HUES6 (cell line): Measurements from ENCODE around the gene IGIP.

ENCODE experiments used
- H3K27ac ChIP-seq: 2 replicates; pipeline ENCODE4 v1.7.0; 2013; ENCODE audit warnings: low read depth, mild to moderate bottlenecking, low read length, inconsistent platforms
- H3K27me3 ChIP-seq: 2 replicates; pipeline ENCODE4 v1.6.1; 2013; ENCODE audit warnings: low read length; ENCODE audit not compliant: control insufficient read depth, insufficient read depth
- H3K36me3 ChIP-seq: 2 replicates; pipeline ENCODE4 v1.6.1; 2013; ENCODE audit warnings: low read length; ENCODE audit not compliant: control insufficient read depth, insufficient read depth
- H3K4me1 ChIP-seq: 2 replicates; pipeline ENCODE4 v1.6.1; 2013; ENCODE audit warnings: low read length; ENCODE audit not compliant: control insufficient read depth, insufficient read depth
- H3K4me3 ChIP-seq: 2 replicates; pipeline ENCODE4 v1.5.1; 2013; ENCODE audit warnings: low read depth, low read length
- H3K9ac ChIP-seq: one replicate; pipeline ENCODE4 v1.6.1; 2013; ENCODE audit warnings: mild to moderate bottlenecking, low read length
- H3K9me3 ChIP-seq: 2 replicates; pipeline ENCODE4 v1.6.1; 2013; ENCODE audit warnings: low read depth, low read length; ENCODE audit not compliant: control insufficient read depth, insufficient read depth

Gene IGIP

DNA sequence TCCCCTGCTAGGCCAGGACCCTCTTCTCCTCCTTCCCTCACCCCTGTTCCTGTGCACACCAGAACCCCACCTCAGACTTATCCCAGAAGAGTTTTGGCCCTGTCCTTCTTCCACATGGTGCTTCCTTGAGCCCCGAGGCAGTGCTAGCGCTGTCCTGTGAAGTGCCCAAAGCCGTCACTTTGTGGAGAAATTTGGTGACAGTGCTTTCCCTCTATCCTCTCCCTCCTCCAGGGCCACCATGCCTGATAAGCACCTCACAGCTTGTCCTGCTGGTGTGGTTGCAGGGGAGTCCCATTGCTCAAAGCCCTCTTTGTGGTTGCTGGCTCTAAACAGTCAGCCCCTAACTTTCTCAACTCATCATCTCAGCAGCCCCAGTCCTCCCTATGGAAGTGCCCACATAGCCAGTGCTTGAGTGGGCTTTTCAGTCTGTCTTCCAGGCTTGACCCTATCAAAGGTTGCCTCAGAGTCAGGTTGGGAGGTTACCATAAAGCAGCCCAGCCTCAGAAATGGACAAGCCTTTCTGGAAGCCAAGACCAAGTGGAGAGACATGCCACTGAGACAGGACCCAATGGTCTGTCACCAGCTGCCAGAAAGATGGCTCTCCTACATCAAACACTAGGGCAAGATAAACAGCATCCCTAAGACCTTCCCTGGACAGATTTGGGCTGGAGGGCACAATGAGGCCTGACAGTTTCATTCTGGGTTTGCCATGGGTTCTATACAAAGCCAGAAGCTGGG lies 18.0 kb downstream of the IGIP start:
- Histone ChIP-seq H3K27me3 (peaks cover 56% of the 10 kb centered on the region), H3K4me1 (peaks cover 2% of the 10 kb centered on the region), H3K9me3 (no peaks in the 10 kb centered on the region), H3K9ac (no peak overlapping the region), H3K36me3 (no peaks in the 10 kb centered on the region), H3K27ac (no peak overlapping the region), H3K4me3 (no peak overlapping the region)

DNA sequence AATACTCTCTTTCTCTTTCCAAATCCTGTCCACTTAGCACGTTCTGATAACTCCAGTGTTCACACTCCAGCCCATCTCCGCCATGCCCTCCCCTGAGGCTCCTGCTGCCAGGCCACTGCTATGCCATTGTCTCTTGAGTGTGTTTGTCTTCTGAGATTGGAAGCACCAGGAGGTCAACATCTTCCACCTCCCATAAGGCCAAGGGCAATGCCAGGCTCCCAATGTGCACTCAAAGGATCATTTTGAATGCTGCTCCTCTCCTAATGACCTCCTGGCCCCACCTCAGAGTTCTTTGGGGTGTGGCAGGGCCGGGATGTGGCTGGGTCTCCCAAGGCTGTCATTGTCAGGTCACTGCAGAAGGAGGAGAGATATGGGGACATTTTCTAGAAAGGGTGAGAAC lies 19.5 kb downstream of the IGIP start:
- Histone ChIP-seq H3K4me1 (peaks cover 2% of the 10 kb centered on the region), H3K9ac (no peak overlapping the region), H3K36me3 (no peaks in the 10 kb centered on the region), H3K9me3 (no peaks in the 10 kb centered on the region), H3K27ac (no peak overlapping the region), H3K4me3 (peak overlapping the region; percentile 82), H3K27me3 (peaks cover 57% of the 10 kb centered on the region)

DNA sequence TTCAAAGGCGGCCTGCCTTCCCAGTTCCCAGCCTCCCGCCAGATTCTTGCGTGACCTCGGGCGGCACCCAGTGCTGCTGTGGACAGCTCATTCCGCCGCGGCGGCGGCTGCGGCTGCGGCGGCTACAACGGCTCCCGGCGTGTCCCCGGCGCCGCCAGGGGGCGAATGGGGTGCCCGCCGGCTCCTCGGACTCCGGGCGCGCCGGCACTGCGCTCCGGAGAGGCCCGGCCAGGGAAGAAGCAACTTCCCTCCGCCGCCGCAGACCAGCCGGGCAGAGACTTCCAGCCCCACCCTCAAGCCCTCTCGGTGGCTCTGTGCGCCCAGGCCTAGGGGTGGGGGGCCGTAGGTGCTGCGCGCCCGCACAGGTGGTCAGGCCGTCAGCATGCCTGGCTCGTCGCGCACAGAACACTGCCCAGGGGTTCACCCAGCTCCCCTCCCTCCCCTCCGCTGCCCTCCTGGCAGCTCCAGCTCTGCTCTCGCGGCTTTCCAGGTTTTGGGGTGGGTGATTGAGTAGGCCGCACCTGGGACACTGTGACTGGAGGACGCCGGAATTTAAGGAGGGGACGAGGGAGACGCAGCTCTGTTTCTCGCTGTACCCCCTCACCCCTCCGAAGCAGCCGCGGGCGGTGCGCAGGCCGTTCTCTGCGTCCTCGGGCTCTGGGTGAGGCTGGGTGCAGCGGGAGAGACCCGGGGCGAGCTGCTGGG lies 20.2 kb downstream of the IGIP start:
- Histone ChIP-seq H3K36me3 (no peaks in the 10 kb centered on the region), H3K4me3 (peak overlapping the region; percentile 82), H3K4me1 (peaks cover 2% of the 10 kb centered on the region), H3K27me3 (peaks cover 57% of the 10 kb centered on the region), H3K9ac (peak overlapping the region; percentile 3), H3K9me3 (no peaks in the 10 kb centered on the region), H3K27ac (no peak overlapping the region)

DNA sequence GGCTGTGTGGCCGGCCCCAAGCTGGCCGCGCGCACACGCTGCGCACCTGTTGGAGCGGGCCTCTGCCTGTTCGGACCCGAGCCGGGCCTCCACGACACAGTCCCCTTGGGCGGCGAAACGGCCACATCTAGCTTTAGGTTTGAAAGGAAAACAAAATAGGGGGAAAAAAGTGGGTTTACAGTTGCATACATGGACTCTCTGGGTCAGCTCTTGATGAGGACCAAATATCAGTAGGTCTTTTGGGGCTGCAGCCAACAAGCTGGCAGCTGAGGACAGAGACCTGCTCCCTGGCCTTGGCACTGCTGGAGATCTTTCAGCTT lies 20.7 kb downstream of the IGIP start:
- peak overlapping the region; percentile 82 for H3K4me3 ChIP-seq

DNA sequence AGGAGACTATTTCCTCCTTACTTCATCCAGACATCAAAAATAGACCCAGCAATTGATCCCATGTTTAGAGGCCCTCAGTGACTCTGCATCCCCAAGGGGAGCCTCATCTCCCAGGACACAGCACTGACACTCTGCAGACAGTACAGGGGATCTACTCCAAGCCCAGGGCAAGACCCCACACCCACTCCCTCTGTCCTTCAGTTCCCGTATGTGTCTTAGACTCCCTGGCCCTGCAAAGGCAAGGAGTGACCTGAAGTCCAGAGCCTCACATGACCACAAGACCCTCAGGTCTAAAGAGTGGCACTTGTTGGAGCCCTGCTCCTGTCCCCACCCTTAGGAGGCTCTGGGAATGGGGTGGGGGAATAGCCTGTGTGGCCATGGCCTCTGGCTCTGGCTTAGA lies 21.7 kb downstream of the IGIP start:
- Histone ChIP-seq H3K9me3 (no peaks in the 10 kb centered on the region), H3K4me3 (no peak overlapping the region), H3K4me1 (peaks cover 9% of the 10 kb centered on the region), H3K36me3 (no peaks in the 10 kb centered on the region), H3K27me3 (peaks cover 52% of the 10 kb centered on the region), H3K27ac (no peak overlapping the region), H3K9ac (no peak overlapping the region)

More for the DNA sequence above, 20.7 kb downstream of the IGIP start:
- H3K36me3 ChIP-seq: no peaks in the 10 kb centered on the region
- peak overlapping the region; percentile 3 for H3K9ac ChIP-seq
- no peak overlapping the region for H3K27ac ChIP-seq
- peaks cover 56% of the 10 kb centered on the region for H3K27me3 ChIP-seq
- H3K9me3 ChIP-seq: no peaks in the 10 kb centered on the region
- peaks cover 2% of the 10 kb centered on the region for H3K4me1 ChIP-seq

DNA sequence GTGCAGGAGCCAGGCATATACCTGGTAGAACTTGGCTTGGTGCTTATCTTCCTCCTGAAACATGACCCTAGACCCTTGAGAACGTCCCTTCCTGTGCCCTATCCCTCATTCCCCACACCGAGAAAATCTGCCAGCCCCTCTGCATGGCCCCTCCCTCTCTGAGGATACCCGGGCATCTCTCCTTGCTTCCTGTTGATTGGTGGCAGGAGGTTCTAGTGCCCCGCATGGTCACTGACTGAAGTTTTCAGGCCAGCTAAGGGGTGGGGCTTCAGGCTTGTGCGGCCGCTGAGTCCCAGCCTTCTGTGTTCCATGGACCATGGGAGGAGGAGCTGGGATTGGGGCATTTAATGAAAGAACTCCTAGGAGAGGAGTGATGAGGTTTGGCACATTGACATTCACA lies 22.8 kb downstream of the IGIP start:
- Histone ChIP-seq H3K4me3 (no peak overlapping the region), H3K4me1 (peaks cover 16% of the 10 kb centered on the region)

DNA sequence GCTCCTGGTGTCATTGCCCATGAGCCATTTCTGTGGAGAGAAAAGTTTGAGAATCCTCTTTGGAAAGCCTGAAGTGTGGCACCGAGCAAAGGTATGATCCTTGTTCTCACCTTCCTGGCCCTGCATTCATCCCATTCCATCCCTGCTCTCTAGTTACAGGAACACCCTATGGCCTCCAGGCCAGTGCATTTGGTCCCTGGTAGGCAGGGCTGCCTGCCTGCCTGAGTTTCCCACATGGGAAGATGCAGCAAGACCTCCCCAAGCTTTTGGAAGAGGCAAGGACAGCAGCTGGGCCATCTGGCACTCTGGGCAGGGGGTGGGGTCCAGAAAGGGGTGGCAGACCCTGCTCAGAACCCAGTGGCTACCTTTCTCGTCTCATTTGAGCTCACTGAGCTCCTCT lies 24.5 kb downstream of the IGIP start:
- no peak overlapping the region for H3K9ac ChIP-seq
- peaks cover 25% of the 10 kb centered on the region for H3K4me1 ChIP-seq
- no peaks in the 10 kb centered on the region for H3K36me3 ChIP-seq
- no peak overlapping the region for H3K27ac ChIP-seq
- peaks cover 50% of the 10 kb centered on the region for H3K27me3 ChIP-seq
- H3K4me3 ChIP-seq: no peak overlapping the region
- H3K9me3 ChIP-seq: no peaks in the 10 kb centered on the region

More for the DNA sequence above, 22.8 kb downstream of the IGIP start:
- Histone ChIP-seq H3K27ac (no peak overlapping the region), H3K36me3 (no peaks in the 10 kb centered on the region), H3K27me3 (peaks cover 52% of the 10 kb centered on the region), H3K9ac (no peak overlapping the region), H3K9me3 (no peaks in the 10 kb centered on the region)

DNA sequence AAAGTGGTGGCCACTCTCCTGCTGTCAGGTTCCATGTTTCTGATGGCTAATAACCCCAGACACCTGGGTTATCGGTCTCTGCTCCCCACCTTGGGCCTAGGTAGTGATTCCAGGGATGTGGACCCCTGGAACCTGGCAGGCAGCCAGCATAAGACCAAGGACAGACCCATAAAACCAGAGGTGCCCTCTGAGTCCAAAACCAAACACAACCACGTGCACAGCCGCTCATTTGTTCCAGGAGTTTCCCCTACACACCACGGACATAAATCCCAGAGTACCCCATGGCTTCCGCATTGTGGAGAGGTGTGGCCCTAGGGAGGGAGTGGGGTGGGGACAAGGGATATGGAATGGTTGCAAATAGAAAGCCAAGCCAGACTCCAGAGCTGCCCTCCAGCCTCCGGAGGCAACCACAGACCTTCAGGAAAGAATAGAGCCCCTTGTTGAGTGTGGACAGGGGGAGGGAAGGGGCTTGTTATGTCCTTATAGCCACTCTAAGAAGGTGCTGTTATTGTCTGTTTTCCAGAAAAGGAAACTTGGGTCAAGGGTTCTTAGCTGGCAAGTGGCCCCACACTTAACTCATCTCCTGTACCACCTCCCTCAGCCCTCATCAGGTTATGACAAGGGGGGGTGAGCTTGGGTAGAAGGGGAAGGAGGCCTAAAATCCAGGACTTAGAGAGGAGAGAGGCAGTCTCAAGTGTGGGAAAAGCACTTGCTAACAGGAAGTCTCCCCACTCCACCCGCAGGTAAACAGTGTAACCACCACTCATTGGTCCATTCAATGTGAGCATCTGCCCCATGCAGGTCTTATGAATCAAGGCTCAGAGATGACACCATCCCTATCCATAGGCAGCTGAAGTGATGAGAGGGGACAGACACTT lies 25.6 kb downstream of the IGIP start:
- H3K27me3 ChIP-seq: peaks cover 38% of the 10 kb centered on the region
- no peaks in the 10 kb centered on the region for H3K36me3 ChIP-seq
- no peak overlapping the region for H3K27ac ChIP-seq
- no peak overlapping the region for H3K9ac ChIP-seq
- peaks cover 25% of the 10 kb centered on the region for H3K4me1 ChIP-seq
- no peak overlapping the region for H3K4me3 ChIP-seq
- H3K9me3 ChIP-seq: no peaks in the 10 kb centered on the region

DNA sequence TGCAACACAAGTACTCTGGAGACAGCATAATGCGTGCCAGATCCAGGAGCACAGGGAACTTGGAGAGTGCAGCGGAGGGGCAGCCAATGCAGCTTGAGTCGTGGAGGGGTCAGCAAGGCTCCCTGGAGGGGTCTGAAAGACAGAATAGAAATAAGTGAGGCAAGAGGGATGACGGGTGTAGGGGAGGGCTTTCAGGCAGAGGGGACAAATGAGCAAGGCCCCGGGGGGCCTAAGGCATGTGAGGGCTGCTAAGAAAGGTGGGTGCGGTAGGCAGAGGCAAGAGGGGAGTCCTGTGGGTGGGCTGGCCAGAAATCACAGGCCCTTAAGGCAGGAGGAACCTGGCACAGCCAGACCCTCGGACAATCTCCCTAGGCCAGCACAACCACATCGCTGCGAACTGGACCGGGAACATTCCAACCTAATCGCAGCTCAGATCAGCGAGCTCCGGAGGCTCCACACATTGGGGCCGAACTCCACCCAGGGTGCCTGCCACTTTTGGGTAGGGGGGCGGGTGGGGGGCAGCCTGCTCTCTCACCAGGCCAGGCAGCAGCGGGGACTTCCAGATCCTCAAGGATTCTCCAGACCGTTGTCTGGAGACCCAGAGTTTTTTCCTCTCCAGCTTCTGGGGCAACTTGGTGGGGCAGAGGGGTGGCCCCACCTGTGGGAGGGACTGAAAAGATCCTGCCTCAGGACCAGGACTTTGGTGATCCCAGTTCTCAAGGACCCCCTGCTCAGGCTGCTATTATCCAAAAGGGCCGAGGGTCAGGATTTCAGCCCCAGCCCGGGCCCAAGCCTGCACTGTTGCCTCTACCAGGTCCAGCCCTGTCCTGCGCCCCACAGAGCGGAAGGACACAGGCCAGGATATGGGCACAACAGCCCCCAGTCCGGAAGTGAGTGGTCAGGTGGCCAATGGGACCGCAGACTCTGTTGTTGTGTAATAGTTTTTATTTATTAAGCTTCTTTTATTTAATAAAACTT lies 26.6 kb downstream of the IGIP start:
- H3K4me3 ChIP-seq: no peak overlapping the region
- no peak overlapping the region for H3K9ac ChIP-seq
- no peak overlapping the region for H3K27ac ChIP-seq
- no peaks in the 10 kb centered on the region for H3K36me3 ChIP-seq
- peaks cover 29% of the 10 kb centered on the region for H3K27me3 ChIP-seq
- H3K9me3 ChIP-seq: no peaks in the 10 kb centered on the region
- peaks cover 26% of the 10 kb centered on the region for H3K4me1 ChIP-seq

DNA sequence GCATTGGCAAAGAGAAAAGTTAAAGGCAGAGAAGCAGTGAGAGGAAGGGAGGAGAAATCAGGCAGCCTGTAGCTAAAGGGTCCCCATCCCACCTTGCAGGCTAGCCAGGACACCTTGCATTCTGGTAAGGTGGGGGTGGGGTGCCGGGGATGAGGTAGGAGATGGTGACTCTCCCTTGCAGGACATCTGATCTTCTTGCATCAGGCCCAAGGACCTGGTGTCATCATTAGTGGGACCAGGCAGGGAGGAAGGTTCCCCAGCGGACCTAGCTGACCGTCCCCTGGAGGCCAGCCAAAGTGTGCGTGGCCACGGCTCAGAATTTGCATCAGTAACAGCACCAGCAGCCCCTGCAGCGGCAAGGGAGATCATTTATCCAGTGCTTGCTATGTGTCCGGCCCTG lies 27.5 kb downstream of the IGIP start:
- Histone ChIP-seq H3K4me1 (peaks cover 26% of the 10 kb centered on the region), H3K27ac (no peak overlapping the region), H3K9ac (no peak overlapping the region), H3K9me3 (no peaks in the 10 kb centered on the region), H3K36me3 (no peaks in the 10 kb centered on the region), H3K27me3 (peaks cover 20% of the 10 kb centered on the region), H3K4me3 (no peak overlapping the region)
